ENCODE results near the gene NOTCH4. TPM values are rescaled to one million over a fixed set of nuclear protein-coding genes. Genes with fewer than 3 reads are reported as not detected.

Gene NOTCH4
- total and polyA plus RNA-seq, 2 donors (not counting 1 experiment from before 2014, with no cell fraction given): 0.42 to 0.99 TPM

DNA sequence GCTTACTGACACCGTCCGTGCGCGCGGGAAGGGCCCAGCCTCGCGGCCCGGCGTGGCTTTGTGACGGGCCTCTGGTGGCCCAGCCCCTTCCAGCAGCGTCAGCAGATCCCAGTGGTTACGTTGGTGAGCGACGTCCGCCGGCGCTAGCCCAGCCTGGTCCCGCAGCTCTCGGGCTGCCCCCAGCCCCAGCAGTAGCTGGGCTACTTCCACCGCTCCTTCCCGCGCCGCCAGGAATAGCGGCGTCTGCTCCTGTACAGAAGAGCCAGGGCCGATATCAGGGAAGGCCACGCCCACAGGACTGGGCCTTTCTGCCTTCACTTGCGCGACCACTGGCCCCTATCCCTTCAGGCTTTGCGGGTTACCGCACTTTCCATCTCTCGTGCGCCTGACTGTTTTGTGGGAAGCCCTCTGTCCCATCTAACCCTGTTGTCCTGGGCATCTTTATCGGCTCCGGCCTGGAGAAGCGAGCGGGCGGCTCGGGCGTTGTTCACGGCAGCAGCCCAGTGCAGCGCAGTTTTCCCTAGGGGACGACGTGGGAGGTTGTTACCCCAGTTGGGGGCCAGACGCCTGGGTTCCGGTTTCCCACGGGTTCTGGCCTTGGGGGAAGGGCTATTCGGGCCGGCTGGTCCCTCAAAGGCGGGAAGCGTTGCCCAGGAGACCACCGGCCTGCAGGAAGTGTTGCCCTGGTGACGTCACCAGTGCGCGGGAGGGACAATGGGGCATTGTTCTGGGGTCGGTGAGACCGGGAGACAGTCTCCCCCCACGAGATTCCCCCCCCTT lies 27.8 kb downstream of the NOTCH4 start:
- H3K4me1 ChIP-seq (ENCODE audit: control insufficient read depth, extremely low read depth, insufficient read depth, low read length): peaks cover 11% of the 10 kb centered on the region
- H3K36me3 ChIP-seq (ENCODE audit: control insufficient read depth, insufficient read depth, low read length): no peaks in the 10 kb centered on the region
- H4K20me1 ChIP-seq (ENCODE audit: control insufficient read depth, extremely low read depth, insufficient read depth, low read length): no peaks in the 10 kb centered on the region
- TF ChIP-seq, protein P1, sequence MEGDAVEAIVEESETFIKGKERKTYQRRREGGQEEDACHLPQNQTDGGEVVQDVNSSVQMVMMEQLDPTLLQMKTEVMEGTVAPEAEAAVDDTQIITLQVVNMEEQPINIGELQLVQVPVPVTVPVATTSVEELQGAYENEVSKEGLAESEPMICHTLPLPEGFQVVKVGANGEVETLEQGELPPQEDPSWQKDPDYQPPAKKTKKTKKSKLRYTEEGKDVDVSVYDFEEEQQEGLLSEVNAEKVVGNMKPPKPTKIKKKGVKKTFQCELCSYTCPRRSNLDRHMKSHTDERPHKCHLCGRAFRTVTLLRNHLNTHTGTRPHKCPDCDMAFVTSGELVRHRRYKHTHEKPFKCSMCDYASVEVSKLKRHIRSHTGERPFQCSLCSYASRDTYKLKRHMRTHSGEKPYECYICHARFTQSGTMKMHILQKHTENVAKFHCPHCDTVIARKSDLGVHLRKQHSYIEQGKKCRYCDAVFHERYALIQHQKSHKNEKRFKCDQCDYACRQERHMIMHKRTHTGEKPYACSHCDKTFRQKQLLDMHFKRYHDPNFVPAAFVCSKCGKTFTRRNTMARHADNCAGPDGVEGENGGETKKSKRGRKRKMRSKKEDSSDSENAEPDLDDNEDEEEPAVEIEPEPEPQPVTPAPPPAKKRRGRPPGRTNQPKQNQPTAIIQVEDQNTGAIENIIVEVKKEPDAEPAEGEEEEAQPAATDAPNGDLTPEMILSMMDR (conservative IDR thresholded peaks at IDR 0.05 in 1 of 2, IDR thresholded peaks at IDR 0.05 in 1 of 2; ENCODE audit: low read depth in 1 of 2, low read length in 2 of 2): no peak
- no peak for TF ChIP-seq EZH2 (IDR thresholded peaks at IDR 0.05; ENCODE audit: low read length, missing control alignments)
- peak; percentile 84 to 91 for DNase-seq (ENCODE audit: low read depth in 2 of 2)
- peak overlapping the region; percentile 90 for H3K4me2 ChIP-seq (ENCODE audit: extremely low read depth, insufficient read depth, low read length)
- peaks cover 4% of the 10 kb centered on the region for H3K27me3 ChIP-seq (ENCODE audit: control insufficient read depth, insufficient read depth, low read length)
- peak overlapping the region; percentile 86 for H2AFZ ChIP-seq (ENCODE audit: low read length)
- H3K27ac ChIP-seq (ENCODE audit: insufficient read depth, low read length): peak overlapping the region; percentile 99
- peak overlapping the region; percentile 99 for H3K9ac ChIP-seq (ENCODE audit: insufficient read depth, low read length)
- H3K9me3 ChIP-seq (ENCODE audit: control insufficient read depth, insufficient read depth, low read depth, low read length): no peaks in the 10 kb centered on the region
- peak overlapping the region; percentile 70 to 90 (median 78) for H3K4me3 ChIP-seq (replicated peaks in 1 of 4; ENCODE audit: control extremely low read depth in 1 of 4, insufficient read depth in 1 of 4, low read depth in 3 of 4, low read length in 4 of 4)
- H3K79me2 ChIP-seq (ENCODE audit: control insufficient read depth, insufficient read depth, low read length): no peaks in the 10 kb centered on the region

DNA sequence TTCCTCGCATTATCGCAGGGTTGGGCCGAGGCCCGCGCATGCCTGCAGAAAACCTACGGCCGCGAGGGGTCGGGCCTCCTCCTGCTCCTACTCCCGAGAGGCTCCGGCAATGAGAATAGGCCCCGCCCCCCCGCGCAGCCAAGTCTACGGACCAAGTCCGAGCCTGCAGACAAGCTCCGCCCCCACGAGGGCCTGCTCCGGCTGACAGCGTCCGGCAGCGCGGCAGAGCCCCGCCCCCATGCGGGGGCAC lies 28.3 kb downstream of the NOTCH4 start:
- Histone ChIP-seq H4K20me1 (ENCODE audit: control insufficient read depth, extremely low read depth, insufficient read depth, low read length) (no peaks in the 10 kb centered on the region), H3K4me1 (ENCODE audit: control insufficient read depth, extremely low read depth, insufficient read depth, low read length) (peaks cover 11% of the 10 kb centered on the region), H3K27ac (ENCODE audit: insufficient read depth, low read length) (peak overlapping the region; percentile 99), H3K36me3 (ENCODE audit: control insufficient read depth, insufficient read depth, low read length) (no peaks in the 10 kb centered on the region), H3K4me3 (replicated peaks in 1 of 4; ENCODE audit: control extremely low read depth in 1 of 4, insufficient read depth in 1 of 4, low read depth in 3 of 4, low read length in 4 of 4) (peak overlapping the region in 1 of 4 experiments; percentile 90), H2AFZ (ENCODE audit: low read length) (no peak overlapping the region), H3K9ac (ENCODE audit: insufficient read depth, low read length) (no peak overlapping the region), H3K9me3 (ENCODE audit: control insufficient read depth, insufficient read depth, low read depth, low read length) (no peaks in the 10 kb centered on the region), H3K79me2 (ENCODE audit: control insufficient read depth, insufficient read depth, low read length) (no peaks in the 10 kb centered on the region), H3K27me3 (ENCODE audit: control insufficient read depth, insufficient read depth, low read length) (peaks cover under 1% of the 10 kb centered on the region), H3K4me2 (ENCODE audit: extremely low read depth, insufficient read depth, low read length) (no peak overlapping the region)
- peak; percentile 100 for DNase-seq (ENCODE audit: low read depth in 2 of 2)
- no peak for TF ChIP-seq EZH2 (IDR thresholded peaks at IDR 0.05; ENCODE audit: low read length, missing control alignments)
- TF ChIP-seq, protein P1 (conservative IDR thresholded peaks at IDR 0.05 in 1 of 2, IDR thresholded peaks at IDR 0.05 in 1 of 2; ENCODE audit: low read depth in 1 of 2, low read length in 2 of 2): peak in 1 of 2 donors; percentile 42

DNA sequence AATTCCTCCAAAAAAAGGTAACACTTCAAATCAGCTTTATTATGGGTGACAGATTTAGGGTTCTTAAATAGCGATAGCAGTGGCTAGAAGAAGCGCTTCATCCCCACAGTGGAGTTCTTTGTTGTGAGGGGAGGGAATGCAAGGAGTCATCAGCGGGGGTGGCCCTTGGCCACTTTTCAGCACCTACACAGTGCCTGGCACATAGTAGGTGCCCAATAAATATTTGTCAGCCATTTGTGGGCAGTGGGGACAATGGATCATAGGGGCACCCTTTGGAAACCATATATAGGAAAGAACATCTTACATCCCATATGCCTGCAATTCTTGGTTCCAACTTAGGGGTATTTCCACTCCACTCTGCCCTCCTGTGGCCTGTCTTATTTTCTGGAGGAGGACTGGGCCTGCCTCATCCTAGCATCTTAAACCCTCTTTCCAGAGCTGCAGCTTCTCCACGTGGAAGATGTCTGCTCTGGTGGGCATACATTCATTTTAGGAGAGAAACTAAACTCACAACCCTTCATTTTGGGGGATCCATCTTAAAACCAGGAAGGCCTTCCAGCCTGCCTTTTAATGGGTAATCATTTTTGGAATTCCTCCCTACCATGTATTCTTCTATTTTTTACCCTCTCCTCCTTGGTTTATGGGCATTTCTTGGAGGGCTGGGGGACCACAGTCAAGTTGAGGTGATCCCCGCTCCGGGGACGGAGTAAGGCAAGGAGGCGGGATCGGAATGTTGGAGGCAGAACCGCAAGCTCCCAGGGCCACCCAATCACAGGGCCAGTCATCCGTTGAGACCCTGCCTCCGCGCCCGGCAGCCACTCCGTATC lies 28.8 kb downstream of the NOTCH4 start:
- Histone ChIP-seq H2AFZ (ENCODE audit: low read length) (peak overlapping the region; percentile 44), H3K4me3 (replicated peaks in 1 of 4; ENCODE audit: control extremely low read depth in 1 of 4, insufficient read depth in 1 of 4, low read depth in 3 of 4, low read length in 4 of 4) (peak overlapping the region; percentile 48 to 77 (median 56)), H3K36me3 (ENCODE audit: control insufficient read depth, insufficient read depth, low read length) (no peaks in the 10 kb centered on the region), H3K9me3 (ENCODE audit: control insufficient read depth, insufficient read depth, low read depth, low read length) (no peaks in the 10 kb centered on the region), H4K20me1 (ENCODE audit: control insufficient read depth, extremely low read depth, insufficient read depth, low read length) (no peaks in the 10 kb centered on the region), H3K79me2 (ENCODE audit: control insufficient read depth, insufficient read depth, low read length) (no peaks in the 10 kb centered on the region), H3K4me1 (ENCODE audit: control insufficient read depth, extremely low read depth, insufficient read depth, low read length) (peaks cover 14% of the 10 kb centered on the region), H3K9ac (ENCODE audit: insufficient read depth, low read length) (peak overlapping the region; percentile 60), H3K4me2 (ENCODE audit: extremely low read depth, insufficient read depth, low read length) (peak overlapping the region; percentile 75), H3K27me3 (ENCODE audit: control insufficient read depth, insufficient read depth, low read length) (no peaks in the 10 kb centered on the region), H3K27ac (ENCODE audit: insufficient read depth, low read length) (peak overlapping the region; percentile 89)
- DNase-seq (ENCODE audit: low read depth in 2 of 2): peak; percentile 45 to 73
- no peak for TF ChIP-seq EZH2 (IDR thresholded peaks at IDR 0.05; ENCODE audit: low read length, missing control alignments)
- TF ChIP-seq, protein P1 (conservative IDR thresholded peaks at IDR 0.05 in 1 of 2, IDR thresholded peaks at IDR 0.05 in 1 of 2; ENCODE audit: low read depth in 1 of 2, low read length in 2 of 2): peak; percentile 61 to 67
